ENCODE results near the gene TXNDC12. TPM values are rescaled to one million over a fixed set of nuclear protein-coding genes. Genes with fewer than 3 reads are reported as not detected.

TXNDC12 gene
- total and polyA plus RNA-seq, 9 donors: 32.6 to 47.5 (median 37.2) TPM

DNA sequence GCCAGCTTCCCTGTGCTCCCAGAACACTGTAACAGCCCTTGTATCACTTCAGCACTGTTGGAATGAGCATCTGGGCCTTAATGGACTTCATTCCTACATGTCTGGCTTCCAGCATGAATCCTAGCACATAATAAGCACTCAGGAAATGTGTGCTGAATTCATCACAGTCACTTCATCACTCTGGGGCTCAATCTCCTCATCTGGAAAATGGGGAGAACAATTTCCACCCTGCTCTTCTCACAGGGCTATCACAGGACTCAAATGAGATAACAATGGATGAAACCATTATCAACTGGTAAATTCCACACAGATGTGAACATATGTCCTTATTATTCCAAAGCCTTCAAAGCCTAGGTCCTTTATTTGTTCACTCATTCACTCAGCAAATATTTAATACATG is 76.9 kb downstream of the TXNDC12 start:
- DNase-seq: no peak
- H3K9me3 ChIP-seq (replicated peaks; ENCODE audit: control insufficient read depth, low read depth, low read length): no peaks in the 10 kb centered on the region
- H3K36me3 ChIP-seq (ENCODE audit: control insufficient read depth, insufficient read depth, low read length): no peaks in the 10 kb centered on the region
- H3K4me3 ChIP-seq (ENCODE audit: low read length): no peak overlapping the region
- H3K27me3 ChIP-seq (ENCODE audit: control insufficient read depth, insufficient read depth, low read length): peaks cover 2% of the 10 kb centered on the region
- H3K27ac ChIP-seq (ENCODE audit: low read length): no peak overlapping the region
- no peaks in the 10 kb centered on the region for H3K4me1 ChIP-seq (ENCODE audit: control insufficient read depth, insufficient read depth, low read length)

- peaks cover 2% of the 10 kb centered on the region for H3K27me3 ChIP-seq (ENCODE audit: control insufficient read depth, insufficient read depth, low read length)
- H3K36me3 ChIP-seq (ENCODE audit: control insufficient read depth, insufficient read depth, low read length): no peaks in the 10 kb centered on the region
- no peaks in the 10 kb centered on the region for H3K9me3 ChIP-seq (replicated peaks; ENCODE audit: control insufficient read depth, low read depth, low read length)
- H3K4me1 ChIP-seq (ENCODE audit: control insufficient read depth, insufficient read depth, low read length): no peaks in the 10 kb centered on the region
- no peak overlapping the region for H3K4me3 ChIP-seq (ENCODE audit: low read length)
- H3K27ac ChIP-seq (ENCODE audit: low read length): no peak overlapping the region
- 93% methylated on average over 11 of the region's 12 CpGs for WGBS (ENCODE audit: insufficient coverage)
- DNase-seq: no peak
Observed at GRCh38 chr1:51976846-51977602, 78.0 kb downstream of the TXNDC12 start.

DNA sequence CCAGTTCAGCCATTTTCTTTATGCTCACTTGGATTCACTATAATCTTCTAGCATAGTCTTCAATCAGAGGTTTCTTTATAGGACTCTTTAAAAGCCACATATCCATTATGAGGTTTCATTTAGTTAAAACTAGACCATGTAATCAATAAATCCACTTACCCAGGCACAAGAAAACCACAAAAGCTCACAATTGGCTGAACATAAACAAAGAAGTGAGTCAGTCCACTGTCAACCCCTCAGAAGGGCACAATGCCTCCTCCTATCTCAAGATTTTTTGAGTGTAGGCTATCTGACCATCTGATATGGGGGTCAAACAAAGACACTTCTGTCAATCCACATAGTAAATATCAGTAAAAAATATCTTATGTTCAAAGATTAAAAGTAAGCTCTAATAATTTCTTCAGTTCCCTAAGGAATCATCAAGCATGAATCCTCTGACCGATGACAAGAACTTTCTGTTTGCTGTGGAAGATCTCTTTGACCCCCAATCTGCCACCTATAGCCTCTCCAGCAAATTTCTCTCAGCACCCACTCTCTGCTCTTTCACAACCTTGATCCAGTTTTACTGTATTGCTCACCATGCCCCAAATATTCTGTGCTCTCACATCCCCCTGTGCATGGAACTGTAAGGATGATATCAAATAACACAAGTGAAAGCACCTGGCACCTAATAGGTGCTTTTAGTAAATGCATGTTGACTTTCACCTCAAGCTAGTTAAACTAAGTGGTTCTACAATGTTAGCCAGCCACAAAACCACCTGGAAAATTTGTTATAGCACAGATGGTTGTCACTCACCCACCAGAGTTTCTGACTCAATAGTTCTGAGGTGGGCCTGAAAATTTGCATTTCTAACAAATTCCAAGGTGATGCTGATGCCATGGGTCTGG is 81.2 kb downstream of the TXNDC12 start:
- DNase-seq: no peak
- no CpG with 5 or more reads among the region's 1 CpG for WGBS (ENCODE audit: insufficient coverage)
- H3K27me3 ChIP-seq (ENCODE audit: control insufficient read depth, insufficient read depth, low read length): peaks cover 2% of the 10 kb centered on the region
- H3K36me3 ChIP-seq (ENCODE audit: control insufficient read depth, insufficient read depth, low read length): no peaks in the 10 kb centered on the region
- no peak overlapping the region for H3K4me3 ChIP-seq (ENCODE audit: low read length)
- no peaks in the 10 kb centered on the region for H3K4me1 ChIP-seq (ENCODE audit: control insufficient read depth, insufficient read depth, low read length)
- no peak overlapping the region for H3K27ac ChIP-seq (ENCODE audit: low read length)
- H3K9me3 ChIP-seq (replicated peaks; ENCODE audit: control insufficient read depth, low read depth, low read length): no peaks in the 10 kb centered on the region

Other genes with a start within 250 kb of the TXNDC12 start
- gene NRDC, start 176.5 kb downstream of the TXNDC12 start, total RNA-seq: 80.1 TPM
- gene NRDC, start 176.5 kb downstream of the TXNDC12 start, polyA plus RNA-seq (ENCODE audit: insufficient read depth in 1 of 8, insufficient read length in 8 of 8, low replicate concordance in 1 of 8): 100 to 1,000 TPM in 7 of 8 donors, 10 to 100 TPM in 1; 98.8 to 146 (median 113) TPM
- 0.18 TPM for gene RAB3B, start 64.5 kb downstream of the TXNDC12 start, total RNA-seq
- gene RAB3B, start 64.5 kb downstream of the TXNDC12 start, polyA plus RNA-seq (ENCODE audit: insufficient read depth in 1 of 8, insufficient read length in 8 of 8, low replicate concordance in 1 of 8): under 1 TPM; 0.19 to 0.34 (median 0.28) TPM
- 3.4 TPM for gene KTI12, start 21.4 kb downstream of the TXNDC12 start, total RNA-seq
- gene KTI12, start 21.4 kb downstream of the TXNDC12 start, polyA plus RNA-seq (ENCODE audit: insufficient read depth in 1 of 8, insufficient read length in 8 of 8, low replicate concordance in 1 of 8): 1 to 10 TPM; 2.5 to 4.4 (median 3.2) TPM
- 58.7 TPM for gene BTF3L4, start 1.1 kb upstream of the TXNDC12 start, total RNA-seq
- 10 to 100 TPM; 63.9 to 80.3 (median 73.2) TPM for gene BTF3L4, start 1.1 kb upstream of the TXNDC12 start, polyA plus RNA-seq (ENCODE audit: insufficient read depth in 1 of 8, insufficient read length in 8 of 8, low replicate concordance in 1 of 8)
- gene ZFYVE9, start 86.9 kb upstream of the TXNDC12 start, total RNA-seq: 27.4 TPM
- 10 to 100 TPM; 13.7 to 23.4 (median 19.4) TPM for gene ZFYVE9, start 86.9 kb upstream of the TXNDC12 start, polyA plus RNA-seq (ENCODE audit: insufficient read depth in 1 of 8, insufficient read length in 8 of 8, low replicate concordance in 1 of 8)